Adrenal gland (tissue), 12 donors: ENCODE results near the gene MAP7. TPM values are rescaled to one million over a fixed set of nuclear protein-coding genes. Genes with fewer than 3 reads are reported as not detected.

Experiments
- DNase-seq, 7 donors: peaks; one replicate each; pipeline ENCODE4 v3.0.0-alpha.2; 2019 to 2020
- H3K27ac ChIP-seq, 5 donors: fragments of 200-600 bp; sonication (generic) in 4 of 5; 1 replicate in 3 of 5; 2 replicates in 2 of 5; pipeline versions ENCODE4 v1.5.1 to v1.8.0; 2016 to 2020; ENCODE audit warnings: mild to moderate bottlenecking in 1 of 5
- H3K27me3 ChIP-seq: fragments of 200-600 bp; 2 replicates; pipeline ENCODE4 v1.8.0; 2021
- H3K36me3 ChIP-seq, 2 donors: fragments of 200-600 bp; replicated peaks in 1 of 2; 1 replicate in 1 of 2; 2 replicates in 1 of 2; pipeline versions ENCODE4 v1.5.1 to v1.8.0; 2018 to 2022
- H3K4me1 ChIP-seq, 2 donors: fragments of 200-600 bp; replicated peaks in 1 of 2; 1 replicate in 1 of 2; 2 replicates in 1 of 2; pipeline versions ENCODE4 v1.5.1 to v1.8.0; 2018 to 2021
- H3K4me3 ChIP-seq, 4 donors: fragments of 200-600 bp; sonication (generic) in 3 of 4; one replicate each; pipeline ENCODE4 v1.5.1; 2016 to 2018
- H3K9me3 ChIP-seq, 3 donors: fragments of 200-600 bp; sonication (generic) in 1 of 3; replicated peaks in 1 of 3; 1 replicate in 2 of 3; 2 replicates in 1 of 3; pipeline versions ENCODE4 v1.5.1 to v1.8.0; 2016 to 2021
- POLR2A ChIP-seq, 2 donors: fragments of 450-650 bp; IDR thresholded peaks; one replicate each; pipeline ENCODE4 v1.6.1; 2017; ENCODE audit warnings: antibody characterized with exemption in 2 of 2, mild to moderate bottlenecking in 2 of 2, moderate library complexity in 1 of 2
- WGBS, 4 donors: extraction: QIAGEN DNeasy Blood & Tissue Kit in 2 of 4; methylation state at CpG; one replicate each; pipeline versions ENCODE4 v1.1.5 to v1.1.7; 2013 to 2017; 5-methylcytosine and 5-hydroxymethylcytosine counted together
- intact Hi-C, 2 donors: fragments of 100-400 bp; cut with DNase I; formaldehyde crosslinking; loops; one replicate each; pipeline versions ENCODE4 v1.14.1 to v1.15.0; 2022 to 2023
- polyA plus RNA-seq, 3 donors: library from polyadenylated mRNA; stranded (reverse); fragments of 200-250 nt in 2 of 3; fragments of 350-450 nt in 1 of 3; fragmentation: Illumina TruSeq in 1 of 3; extraction: RNeasy Lipid Tissue Mini Kit (QIAGEN cat#74804) in 1 of 3; gene quantifications; one replicate each; pipeline ENCODE4 v1.2.3, GENCODE V29; 2013 to 2014
- total RNA-seq, 9 donors: library from RNA; depleted of rRNA in 4 of 9; stranded (reverse); fragments of >200 nt in 4 of 9; fragments of 120-200 nt in 1 of 9; fragmentation: NEBNext Ultra II Directional in 1 of 9; extraction: Animal tissue kit (Norgen Biotek cat#: 25700) in 1 of 9; gene quantifications; one replicate each; pipeline versions ENCODE4 v1.1.0 to v1.2.4, GENCODE V29; 2013 to 2023
- TF ChIP-seq, protein P1 (sequence below), 6 experiments: fragments of 450-650 bp in 4 of 6; fragments of 200-600 bp in 2 of 6; sonication (generic) in 1 of 6; IDR thresholded peaks; 1 replicate in 5 of 6; 2 replicates in 1 of 6; pipeline versions ENCODE4 v1.5.1 to v1.8.0; 2016 to 2021; ENCODE audit warnings: antibody characterized with exemption in 6 of 6, mild to moderate bottlenecking in 2 of 6, moderate library complexity in 1 of 6
- donor health status: healthy with polysubstance abuse.
- donor health status: Bipolar disorder and iron deficiency.
- donor health status: DM: yes; HTN: yes; CAD: no.
- donor health status: DM: no; HTN: no; CAD: no.
- donor health status: DM: no; HTN: no; CAD: no.
- donor health status: DM: yes; HTN: yes; CAD: no.

Gene MAP7
- total and polyA plus RNA-seq, 12 donors: 4.7 to 31.6 (median 11.3) TPM

DNA sequence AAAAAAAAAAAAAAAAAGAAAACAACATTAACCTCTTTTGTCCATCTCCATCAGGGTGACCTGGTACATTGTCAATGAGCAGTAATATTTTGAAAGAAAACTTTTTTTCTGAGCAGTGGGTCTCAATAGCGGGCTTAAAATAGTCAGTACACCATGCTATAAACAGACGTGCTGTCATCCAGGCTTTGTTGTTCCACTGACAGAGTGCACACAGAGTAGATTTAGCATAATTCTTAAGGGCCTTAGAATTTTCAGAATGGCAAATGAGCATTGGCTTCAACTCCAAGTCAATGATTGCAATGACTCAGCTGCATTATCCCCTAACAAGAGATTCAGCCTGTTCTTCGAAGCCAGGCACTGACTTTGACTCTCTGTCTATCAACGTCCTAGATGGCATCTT is 35.6 kb downstream of the MAP7 start:
- intact Hi-C loops: no loop called here
- H3K27me3 ChIP-seq: no peaks in the 10 kb centered on the region
- 81 to 96% (median 91%) methylated on average over 4 of the region's 4 CpGs for WGBS, 4 donors

GRCh38 chr6:136511926-136512325 is 38.3 kb downstream of the MAP7 start:
- no peaks in the 10 kb centered on the region for H3K4me1 ChIP-seq
- H3K27me3 ChIP-seq: no peaks in the 10 kb centered on the region
- H3K27ac ChIP-seq: no peak overlapping the region
- intact Hi-C loops: no loop called here
- no peaks in the 10 kb centered on the region for H3K36me3 ChIP-seq
- WGBS, 4 donors: 77 to 83% (median 80%) methylated on average over 3 of the region's 3 CpGs
- peak; percentile 25 to 69 (median 62) for DNase-seq
- no peak overlapping the region for H3K4me3 ChIP-seq
- no peak for TF ChIP-seq POLR2A (IDR thresholded peaks at IDR 0.05)
- TF ChIP-seq, protein P1, sequence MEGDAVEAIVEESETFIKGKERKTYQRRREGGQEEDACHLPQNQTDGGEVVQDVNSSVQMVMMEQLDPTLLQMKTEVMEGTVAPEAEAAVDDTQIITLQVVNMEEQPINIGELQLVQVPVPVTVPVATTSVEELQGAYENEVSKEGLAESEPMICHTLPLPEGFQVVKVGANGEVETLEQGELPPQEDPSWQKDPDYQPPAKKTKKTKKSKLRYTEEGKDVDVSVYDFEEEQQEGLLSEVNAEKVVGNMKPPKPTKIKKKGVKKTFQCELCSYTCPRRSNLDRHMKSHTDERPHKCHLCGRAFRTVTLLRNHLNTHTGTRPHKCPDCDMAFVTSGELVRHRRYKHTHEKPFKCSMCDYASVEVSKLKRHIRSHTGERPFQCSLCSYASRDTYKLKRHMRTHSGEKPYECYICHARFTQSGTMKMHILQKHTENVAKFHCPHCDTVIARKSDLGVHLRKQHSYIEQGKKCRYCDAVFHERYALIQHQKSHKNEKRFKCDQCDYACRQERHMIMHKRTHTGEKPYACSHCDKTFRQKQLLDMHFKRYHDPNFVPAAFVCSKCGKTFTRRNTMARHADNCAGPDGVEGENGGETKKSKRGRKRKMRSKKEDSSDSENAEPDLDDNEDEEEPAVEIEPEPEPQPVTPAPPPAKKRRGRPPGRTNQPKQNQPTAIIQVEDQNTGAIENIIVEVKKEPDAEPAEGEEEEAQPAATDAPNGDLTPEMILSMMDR (IDR thresholded peaks at IDR 0.05): no peak
- no peaks in the 10 kb centered on the region for H3K9me3 ChIP-seq

More for the DNA sequence above, 35.6 kb downstream of the MAP7 start:
- H3K9me3 ChIP-seq: no peaks in the 10 kb centered on the region
- no peak overlapping the region for H3K27ac ChIP-seq
- no peaks in the 10 kb centered on the region for H3K4me1 ChIP-seq
- no peaks in the 10 kb centered on the region for H3K36me3 ChIP-seq
- no peak for TF ChIP-seq POLR2A (IDR thresholded peaks at IDR 0.05)
- TF ChIP-seq, protein P1 (IDR thresholded peaks at IDR 0.05): no peak
- H3K4me3 ChIP-seq: no peak overlapping the region
- no peak for DNase-seq

GRCh38 chr6:136511397-136511796 is 38.8 kb downstream of the MAP7 start:
- H3K9me3 ChIP-seq: no peaks in the 10 kb centered on the region
- H3K27ac ChIP-seq: no peak overlapping the region
- no peaks in the 10 kb centered on the region for H3K4me1 ChIP-seq
- no peaks in the 10 kb centered on the region for H3K27me3 ChIP-seq
- intact Hi-C loops: no loop called here
- no peak overlapping the region for H3K4me3 ChIP-seq
- WGBS, 4 donors: 81 to 91% (median 85%) methylated on average over 1 of the region's 1 CpG
- DNase-seq: no peak
- no peak for TF ChIP-seq POLR2A (IDR thresholded peaks at IDR 0.05)
- TF ChIP-seq, protein P1 (IDR thresholded peaks at IDR 0.05): no peak
- no peaks in the 10 kb centered on the region for H3K36me3 ChIP-seq

DNA sequence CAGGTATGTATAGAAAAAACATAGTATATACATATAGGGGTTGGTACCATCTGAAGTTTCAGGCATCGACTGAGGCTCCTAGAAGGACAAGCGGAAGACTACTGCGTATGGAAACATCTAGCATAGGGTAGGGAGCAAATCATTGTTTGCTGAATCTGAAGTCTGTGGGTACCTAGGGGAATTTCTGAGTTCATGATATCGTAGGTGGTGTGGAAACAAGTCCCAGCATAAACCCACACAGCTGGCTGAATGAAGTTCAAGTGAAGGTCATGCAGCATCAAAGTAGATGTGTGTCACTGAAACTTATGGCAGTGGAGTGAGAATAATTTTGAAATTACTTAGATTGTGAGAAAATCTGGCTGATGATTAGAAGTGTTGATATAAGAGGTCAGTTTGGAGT is 39.4 kb downstream of the MAP7 start:
- TF ChIP-seq, protein P1 (IDR thresholded peaks at IDR 0.05): no peak
- no peak for TF ChIP-seq POLR2A (IDR thresholded peaks at IDR 0.05)
- H3K36me3 ChIP-seq: no peaks in the 10 kb centered on the region
- no peak for DNase-seq
- H3K4me3 ChIP-seq: no peak overlapping the region
- WGBS, 4 donors: 80 to 97% (median 87%) methylated on average over 4 of the region's 4 CpGs
- no peak overlapping the region for H3K27ac ChIP-seq
- no peaks in the 10 kb centered on the region for H3K9me3 ChIP-seq
- no peaks in the 10 kb centered on the region for H3K4me1 ChIP-seq
- intact Hi-C loops: no loop called here
- no peaks in the 10 kb centered on the region for H3K27me3 ChIP-seq
